CD1c-positive myeloid dendritic cell (primary cell): Measurements from ENCODE around the gene MAML3.

Source experiments
- DNase-seq: peaks from one replicate; pipeline ENCODE4 v3.0.0-alpha.2; 2016; ENCODE audit errors: extremely low spot score

The MAML3 gene

GRCh38 chr4:140126261-140126660 lies 27.7 kb downstream of the MAML3 start:
- DNase-seq, result no peak

- no peak for DNase-seq
Observed at GRCh38 chr4:140125374-140125773, 28.6 kb downstream of the MAML3 start.

DNA sequence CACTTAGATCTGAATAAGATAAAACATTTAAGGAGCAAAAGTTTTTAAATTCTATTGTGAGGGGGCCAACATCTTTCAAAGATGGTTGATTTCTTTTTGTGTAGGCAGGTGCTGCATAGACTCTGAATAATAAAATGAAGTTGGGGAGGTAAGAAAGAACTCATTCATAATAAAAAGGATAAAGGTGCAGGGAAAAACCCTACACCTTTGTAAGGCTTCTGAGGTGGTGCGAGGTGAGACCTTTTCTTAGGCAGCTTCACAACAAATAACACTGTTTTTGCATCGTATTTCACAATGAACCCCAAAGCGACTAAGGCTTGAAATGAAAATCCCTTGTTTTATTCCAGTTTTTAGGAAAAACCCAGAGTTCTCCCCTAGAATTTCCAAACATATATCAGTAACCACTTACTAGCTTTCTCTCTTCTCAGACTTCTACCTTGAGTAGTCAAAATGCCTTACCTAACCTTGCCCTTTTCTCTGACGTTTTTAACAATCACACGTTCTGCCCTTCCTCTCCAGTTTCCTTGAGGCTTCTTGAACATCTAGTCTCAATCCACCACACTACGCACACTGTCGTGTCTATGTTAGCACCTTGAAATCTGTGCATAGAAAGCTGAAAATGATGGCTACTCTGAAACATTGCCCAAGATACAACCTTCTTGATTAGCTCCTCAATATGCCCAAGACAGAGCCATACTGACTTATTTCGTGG lies 30.2 kb downstream of the MAML3 start:
- no peak for DNase-seq

- DNase-seq, result no peak
Observed at GRCh38 chr4:140122891-140123290, 31.1 kb downstream of the MAML3 start.

GRCh38 chr4:140121646-140122045 lies 32.3 kb downstream of the MAML3 start:
- DNase-seq, result no peak

- DNase-seq, result no peak
Observed at GRCh38 chr4:140118931-140119640, 34.9 kb downstream of the MAML3 start.

GRCh38 chr4:140117947-140118346 lies 36.0 kb downstream of the MAML3 start:
- DNase-seq, result no peak

GRCh38 chr4:140116442-140117104 lies 37.4 kb downstream of the MAML3 start:
- DNase-seq, result no peak

DNA sequence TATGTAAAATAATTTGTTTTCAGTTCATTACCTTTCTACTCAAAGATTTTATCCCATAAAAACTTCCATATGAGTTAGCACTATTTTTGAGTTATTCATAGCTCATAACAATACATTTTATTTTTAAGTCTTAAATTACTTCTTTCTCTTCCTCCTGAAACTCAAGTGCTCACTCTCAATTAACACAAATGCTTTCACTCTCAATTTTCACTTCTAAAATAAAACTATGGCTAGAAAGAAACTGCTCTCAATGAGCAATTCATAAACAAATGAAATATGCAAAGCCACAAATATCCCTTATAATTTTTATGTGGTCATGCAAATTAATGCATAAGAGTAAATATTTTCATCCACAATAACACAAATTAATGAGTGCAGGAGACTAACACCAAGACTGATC lies 38.8 kb downstream of the MAML3 start:
- no peak for DNase-seq

GRCh38 chr4:140113653-140114052 lies 40.3 kb downstream of the MAML3 start:
- no peak for DNase-seq

- no peak for DNase-seq
Observed at GRCh38 chr4:140112576-140112975, 41.4 kb downstream of the MAML3 start.

DNA sequence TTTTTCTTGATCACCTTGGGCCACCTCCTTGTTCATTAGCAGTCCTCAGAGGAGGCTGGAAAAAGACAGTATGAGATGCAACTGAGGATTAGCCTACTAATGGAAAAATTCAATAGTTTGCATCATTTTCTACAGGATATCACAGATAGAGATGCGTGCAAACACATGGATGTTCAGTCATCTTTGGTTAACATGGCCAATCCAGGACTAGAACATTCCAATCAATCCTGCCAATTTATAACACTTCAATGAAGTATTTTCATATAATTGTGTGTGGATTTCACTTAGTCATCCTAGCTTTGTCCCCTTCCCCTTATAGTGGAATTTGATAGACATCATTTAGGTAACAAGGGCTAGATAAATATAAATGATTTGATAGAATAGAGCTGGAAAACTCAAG lies 42.7 kb downstream of the MAML3 start:
- DNase-seq, result no peak

DNA sequence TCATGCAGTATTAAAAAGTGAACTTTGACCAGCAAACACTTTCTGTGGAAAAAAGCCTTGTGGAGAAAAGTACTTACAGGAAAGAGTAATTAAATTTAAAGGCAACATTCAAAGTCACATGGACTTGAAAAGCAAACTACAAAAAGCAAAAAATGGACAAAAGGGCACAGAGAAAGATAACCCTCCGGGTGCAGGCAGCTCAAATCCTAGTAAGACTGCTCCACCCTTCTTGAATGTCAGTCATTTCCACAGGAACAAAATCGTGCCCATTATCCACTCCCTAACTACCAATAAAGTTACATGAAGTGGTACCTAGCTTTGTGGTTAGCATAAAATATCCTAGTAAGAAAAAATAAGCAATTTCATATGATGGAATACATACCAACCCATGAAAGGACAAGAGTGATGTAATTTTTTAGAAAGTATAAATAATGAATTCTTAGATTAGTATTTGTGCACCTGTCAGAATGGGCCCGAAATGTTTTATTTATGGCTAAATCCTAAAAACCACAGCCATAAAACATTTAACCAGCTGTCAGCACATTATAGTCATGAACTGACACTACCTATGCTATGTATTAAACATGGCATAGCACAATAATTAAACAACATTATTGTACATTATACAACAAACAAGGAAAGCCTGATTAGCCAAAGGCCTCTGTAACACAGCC lies 43.3 kb downstream of the MAML3 start:
- no peak for DNase-seq

- no peak for DNase-seq
Observed at GRCh38 chr4:140109737-140110136, 44.2 kb downstream of the MAML3 start.

- no peak for DNase-seq
Observed at GRCh38 chr4:140109292-140109691, 44.7 kb downstream of the MAML3 start.

DNA sequence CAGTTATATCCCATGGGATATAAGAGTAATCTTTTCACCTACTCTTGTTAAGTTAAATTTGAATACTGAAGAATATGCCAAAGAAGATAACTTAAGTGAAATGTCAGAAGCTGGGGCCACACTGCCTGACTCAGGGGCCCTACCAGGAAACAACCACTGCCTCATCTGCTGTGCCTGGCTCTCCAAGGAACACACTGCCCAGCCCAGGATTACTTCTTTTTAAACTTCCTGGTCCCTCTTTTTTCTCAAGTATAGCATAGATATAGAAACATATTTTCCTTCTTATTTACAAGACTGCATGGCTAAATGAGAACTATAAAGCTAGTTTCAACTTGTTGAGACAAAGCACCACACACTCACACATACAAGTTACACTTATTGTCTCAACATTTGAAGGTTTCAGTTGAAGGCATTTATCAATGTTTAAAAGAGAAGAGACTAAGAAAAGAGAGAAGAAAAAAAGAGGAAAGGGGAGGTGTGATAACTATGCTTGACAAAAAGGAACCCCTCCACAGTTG lies 45.2 kb downstream of the MAML3 start:
- DNase-seq, result no peak

DNA sequence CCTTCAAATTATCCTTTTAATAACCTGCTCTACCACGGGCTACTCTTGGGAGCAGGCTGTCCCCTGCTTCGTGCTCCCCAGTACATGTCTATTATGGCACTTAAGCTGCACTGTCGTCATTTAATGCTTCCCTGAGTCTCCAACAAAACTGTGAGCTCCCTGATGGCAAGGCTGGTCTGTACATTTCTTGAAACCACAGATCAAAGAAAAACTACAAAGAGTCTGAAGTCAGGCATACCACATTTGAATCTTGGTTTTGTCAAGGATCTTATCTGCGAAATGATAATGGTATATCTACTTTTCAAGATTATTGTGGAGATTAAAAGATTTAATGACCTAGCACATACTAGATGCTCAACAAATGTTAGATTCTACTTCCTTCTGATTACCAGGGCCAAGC lies 45.7 kb downstream of the MAML3 start:
- no peak for DNase-seq

DNA sequence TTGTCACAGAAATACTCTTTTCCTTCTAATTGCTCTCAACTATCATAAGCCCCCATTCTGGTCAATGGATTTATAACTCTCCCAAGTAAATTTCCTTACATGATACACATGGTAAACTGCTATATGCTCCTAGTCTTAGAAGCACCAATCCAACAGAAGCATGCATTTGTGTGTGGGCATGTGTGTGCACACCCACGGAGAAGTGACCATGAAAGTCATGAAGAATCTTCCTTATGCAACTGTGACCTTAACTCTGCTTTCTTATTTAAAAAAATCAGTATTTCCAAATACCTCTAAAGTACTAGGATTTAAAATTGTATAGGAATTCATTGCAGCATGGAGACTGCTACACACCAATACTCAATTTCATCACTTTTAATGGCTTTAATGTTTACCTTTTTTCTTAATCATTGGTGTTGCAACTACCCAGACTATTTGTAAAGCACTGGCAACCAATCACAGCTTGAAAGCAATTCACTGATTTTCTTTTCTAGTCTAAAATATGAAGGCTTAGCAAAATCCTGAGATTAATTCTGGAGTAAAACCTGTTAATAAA lies 47.6 kb downstream of the MAML3 start:
- DNase-seq, result peak; percentile 50

DNA sequence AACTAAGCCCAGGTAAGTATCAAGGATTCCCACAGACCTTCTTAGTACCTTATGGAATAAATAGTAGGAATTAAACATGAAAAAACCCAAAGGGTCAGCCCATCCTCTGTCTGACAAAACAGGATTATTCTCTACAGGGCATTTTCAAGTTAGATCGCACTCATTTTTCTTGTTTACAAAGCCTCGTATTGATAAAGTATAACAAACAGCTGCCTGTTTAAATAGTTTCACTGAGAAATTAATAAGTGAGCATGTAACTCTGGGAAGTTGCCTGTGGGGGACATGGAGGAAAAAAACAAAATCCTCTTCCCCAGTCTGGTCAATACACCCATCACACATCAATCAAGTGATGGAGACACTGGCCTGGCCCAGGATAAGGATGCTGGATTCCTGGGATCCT lies 48.5 kb downstream of the MAML3 start:
- no peak for DNase-seq

DNA sequence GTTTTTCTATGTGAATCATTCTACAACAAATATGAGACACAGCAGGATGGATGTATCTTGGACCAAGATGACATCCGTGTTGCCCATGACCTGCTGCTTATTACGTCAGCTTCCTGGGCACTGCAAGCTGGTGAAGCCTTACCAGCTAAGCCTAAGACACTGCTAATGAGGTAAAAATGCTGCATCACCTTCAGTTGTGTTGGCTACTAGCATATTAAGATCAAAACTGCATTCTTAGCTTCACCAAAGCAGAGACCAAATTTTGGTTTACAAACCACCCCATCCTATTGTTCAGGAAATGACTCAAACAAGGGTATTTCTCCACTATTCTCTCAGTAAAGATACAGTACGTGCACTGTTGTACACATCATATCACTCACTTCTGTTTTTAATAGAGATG lies 50.3 kb downstream of the MAML3 start:
- peak; percentile 54 for DNase-seq

GRCh38 chr4:140102421-140102820 lies 51.6 kb downstream of the MAML3 start:
- DNase-seq, result no peak

DNA sequence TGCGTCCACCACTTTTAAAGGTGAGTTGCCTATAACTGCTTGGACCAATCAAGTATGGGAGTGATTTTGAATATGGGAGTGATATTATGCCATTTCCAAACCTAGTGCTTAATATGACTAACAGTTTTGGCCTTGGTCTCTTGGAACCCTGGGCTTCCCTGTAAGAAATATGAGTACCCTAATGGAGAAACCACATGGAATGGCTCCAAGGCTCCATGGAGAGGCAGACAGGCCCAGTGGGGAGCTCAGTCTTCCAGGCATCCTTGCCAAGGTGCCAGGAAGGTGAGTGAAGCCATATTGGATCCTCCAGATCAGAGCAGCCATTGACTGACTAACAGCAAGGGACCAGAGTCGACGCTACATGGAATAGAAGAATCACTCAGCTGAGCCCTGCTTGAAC lies 53.2 kb downstream of the MAML3 start:
- no peak for DNase-seq
